HL-60 (cell line): ENCODE measurements around the gene DNAH14.
"Not testable (repeated sequence)": the region's sequence is repeated elsewhere in the genome, so short reads cannot be mapped to it uniquely, and the experiment has no call there.

Experiments
- DNase-seq, 2 experiments: peaks; one replicate each; pipeline ENCODE4 v3.0.0-alpha.2; 2010 to 2020; ENCODE audit warnings: low read depth in 1 of 2, low spot score in 1 of 2
- H3K27ac ChIP-seq: fragments of 250-450 bp; sonication (Bioruptor Pico); replicated peaks from 2 replicates; pipeline ENCODE4 v1.5.1; 2020; ENCODE audit warnings: mild to moderate bottlenecking, moderate library complexity
- H3K27me3 ChIP-seq: fragments of 250-450 bp; sonication (Bioruptor Pico); 2 replicates; pipeline ENCODE4 v1.5.1; 2021; ENCODE audit warnings: mild to moderate bottlenecking, moderate library complexity; ENCODE audit not compliant: insufficient read depth, poor library complexity, severe bottlenecking
- H3K4me3 ChIP-seq: replicated peaks from 2 replicates; pipeline ENCODE4 v1.5.1; 2011; ENCODE audit warnings: mild to moderate bottlenecking, control low read depth, low read length; ENCODE audit not compliant: insufficient read depth
- GABPA ChIP-seq: IDR thresholded peaks from 2 replicates; pipeline ENCODE4 v1.6.1; 2012; ENCODE audit warnings: low read depth
- POLR2AphosphoS5 ChIP-seq: IDR thresholded peaks from 2 replicates; pipeline ENCODE4 v1.6.1; 2012; ENCODE audit warnings: low read depth
- REST ChIP-seq: IDR thresholded peaks from 2 replicates; pipeline ENCODE4 v1.6.1; 2012; ENCODE audit warnings: low read depth; ENCODE audit not compliant: insufficient replicate concordance
- SPI1 ChIP-seq: IDR thresholded peaks from 2 replicates; pipeline ENCODE4 v1.6.1; 2012; ENCODE audit warnings: low read depth, mild to moderate bottlenecking, borderline replicate concordance
- TF ChIP-seq, protein P1 (sequence below): IDR thresholded peaks from one replicate; pipeline ENCODE4 v1.5.1; 2011; ENCODE audit warnings: low read length, control low read depth, inconsistent platforms; ENCODE audit not compliant: insufficient read depth

DNAH14 gene

DNA sequence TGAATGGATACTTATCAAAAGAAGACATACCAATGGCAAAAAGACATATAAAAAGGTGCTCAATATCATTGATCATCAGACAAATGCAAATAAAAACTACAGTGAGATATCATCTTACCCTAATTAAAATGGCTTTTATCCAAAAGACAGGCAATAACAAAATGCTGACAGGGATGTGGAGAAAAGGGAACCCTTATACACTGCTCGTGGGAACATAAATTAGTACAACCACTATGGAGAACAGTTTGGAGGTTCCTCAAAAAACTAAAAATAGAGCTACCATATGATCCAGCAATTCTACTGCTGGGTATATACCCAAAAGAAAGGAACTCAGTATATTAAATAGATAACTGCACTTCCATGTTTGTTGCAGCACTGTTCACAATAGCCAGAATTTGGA is 400.5 kb downstream of the DNAH14 start:
- H3K27me3 ChIP-seq, H3K27ac ChIP-seq, H3K4me3 ChIP-seq, DNase-seq: not testable (repeated sequence)
- peak; percentile 40; the same call in 1 of the 2 replicates for TF ChIP-seq SPI1

GRCh38 chr1:225332686-225333085 is 403.2 kb downstream of the DNAH14 start:
- Histone ChIP-seq H3K4me3 (no peak overlapping the region), H3K27me3 (no peaks in the 10 kb centered on the region), H3K27ac (no peak overlapping the region)
- no peak for DNase-seq
- TF ChIP-seq SPI1 = no peak
- TF ChIP-seq REST = no peak
- TF ChIP-seq, protein P1, sequence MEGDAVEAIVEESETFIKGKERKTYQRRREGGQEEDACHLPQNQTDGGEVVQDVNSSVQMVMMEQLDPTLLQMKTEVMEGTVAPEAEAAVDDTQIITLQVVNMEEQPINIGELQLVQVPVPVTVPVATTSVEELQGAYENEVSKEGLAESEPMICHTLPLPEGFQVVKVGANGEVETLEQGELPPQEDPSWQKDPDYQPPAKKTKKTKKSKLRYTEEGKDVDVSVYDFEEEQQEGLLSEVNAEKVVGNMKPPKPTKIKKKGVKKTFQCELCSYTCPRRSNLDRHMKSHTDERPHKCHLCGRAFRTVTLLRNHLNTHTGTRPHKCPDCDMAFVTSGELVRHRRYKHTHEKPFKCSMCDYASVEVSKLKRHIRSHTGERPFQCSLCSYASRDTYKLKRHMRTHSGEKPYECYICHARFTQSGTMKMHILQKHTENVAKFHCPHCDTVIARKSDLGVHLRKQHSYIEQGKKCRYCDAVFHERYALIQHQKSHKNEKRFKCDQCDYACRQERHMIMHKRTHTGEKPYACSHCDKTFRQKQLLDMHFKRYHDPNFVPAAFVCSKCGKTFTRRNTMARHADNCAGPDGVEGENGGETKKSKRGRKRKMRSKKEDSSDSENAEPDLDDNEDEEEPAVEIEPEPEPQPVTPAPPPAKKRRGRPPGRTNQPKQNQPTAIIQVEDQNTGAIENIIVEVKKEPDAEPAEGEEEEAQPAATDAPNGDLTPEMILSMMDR = no peak
- no peak for TF ChIP-seq POLR2AphosphoS5
- TF ChIP-seq GABPA = no peak

DNA sequence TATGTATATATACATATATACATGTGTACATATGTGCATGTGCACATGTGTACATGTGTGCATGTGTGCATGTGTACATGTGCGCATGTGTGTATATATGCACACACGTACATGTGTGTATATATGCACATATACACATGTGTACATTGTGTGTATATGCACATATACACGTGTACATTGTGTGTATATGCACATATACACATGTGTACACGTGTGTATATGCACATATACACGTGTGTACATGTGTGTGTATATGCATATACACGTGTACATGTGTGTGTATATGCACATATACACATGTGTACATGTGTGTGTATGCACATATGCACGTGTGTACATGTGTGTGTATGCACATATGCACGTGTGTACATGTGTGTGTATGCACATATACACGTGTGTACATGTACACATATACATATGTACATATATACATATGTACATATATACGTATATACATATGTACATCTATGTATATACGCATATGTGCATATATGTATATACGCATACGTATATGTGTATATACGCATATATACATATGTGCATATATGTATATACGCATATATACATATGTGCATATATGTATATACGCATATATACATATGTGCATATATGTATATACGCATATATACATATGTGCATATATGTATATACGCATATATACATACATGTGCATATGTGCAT is 405.8 kb downstream of the DNAH14 start:
- not testable (repeated sequence) for DNase-seq, H3K27ac ChIP-seq, H3K4me3 ChIP-seq, H3K27me3 ChIP-seq

- H3K4me3 ChIP-seq = no peak overlapping the region
- no peak overlapping the region for H3K27ac ChIP-seq
- no peak for DNase-seq
- H3K27me3 ChIP-seq = no peaks in the 10 kb centered on the region
- TF ChIP-seq POLR2AphosphoS5 (no peak), SPI1 (no peak), REST (no peak), GABPA (no peak)
- TF ChIP-seq, protein P1 = no peak
Observed at GRCh38 chr1:225338545-225338944, 409.1 kb downstream of the DNAH14 start.

DNA sequence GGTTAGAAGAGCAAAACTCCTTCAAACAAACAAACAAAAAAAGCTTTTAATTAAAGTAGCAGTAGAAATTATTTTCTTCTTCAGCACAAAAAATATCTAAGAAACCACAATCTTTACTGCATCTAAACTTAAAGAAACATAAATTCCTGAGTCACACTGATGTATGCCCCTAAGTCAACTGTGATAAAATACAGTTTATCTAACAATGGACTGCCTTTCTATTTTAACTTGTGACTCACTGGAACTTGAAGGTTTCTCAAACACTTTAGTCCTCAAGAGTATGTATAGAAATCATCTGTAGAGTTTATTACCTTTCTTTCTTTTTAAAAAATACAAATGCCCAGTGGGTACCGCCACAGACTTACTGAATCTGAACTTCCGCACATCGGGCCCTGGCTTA is 412.2 kb downstream of the DNAH14 start:
- TF ChIP-seq SPI1 (no peak), POLR2AphosphoS5 (no peak), REST (no peak), GABPA (no peak)
- TF ChIP-seq, protein P1 = no peak
- DNase-seq = no peak
- no peak overlapping the region for H3K4me3 ChIP-seq
- no peak overlapping the region for H3K27ac ChIP-seq
- no peaks in the 10 kb centered on the region for H3K27me3 ChIP-seq
